GM19324 (cell line): ENCODE data around the gene MCTP1.

Experiments
- ATAC-seq: cut with Tn5 transposase; IDR thresholded peaks from one replicate; pipeline ENCODE4 v1.9.1; 2021; ENCODE audit warnings: mild to moderate bottlenecking, moderate library complexity; ENCODE audit not compliant: unreplicated experiment, low FRiP score

MCTP1 gene

GRCh38 chr5:94788527-94788926 lies 496.4 kb downstream of the MCTP1 start:
- no peak for ATAC-seq

GRCh38 chr5:94784536-94785505 lies 500.1 kb downstream of the MCTP1 start:
- no peak for ATAC-seq

- no peak for ATAC-seq
Measured at GRCh38 chr5:94782383-94782782, 502.5 kb downstream of the MCTP1 start.

GRCh38 chr5:94779684-94780083 lies 505.2 kb downstream of the MCTP1 start:
- no peak for ATAC-seq

- ATAC-seq: no peak
Measured at GRCh38 chr5:94778732-94779131, 506.2 kb downstream of the MCTP1 start.

- no peak for ATAC-seq
Measured at GRCh38 chr5:94778299-94778698, 506.6 kb downstream of the MCTP1 start.

GRCh38 chr5:94777056-94777880 lies 507.6 kb downstream of the MCTP1 start:
- no peak for ATAC-seq

GRCh38 chr5:94776167-94776566 lies 508.7 kb downstream of the MCTP1 start:
- ATAC-seq: no peak

GRCh38 chr5:94775088-94775487 lies 509.8 kb downstream of the MCTP1 start:
- no peak for ATAC-seq

- no peak for ATAC-seq
Measured at GRCh38 chr5:94771742-94772141, 513.2 kb downstream of the MCTP1 start.

- ATAC-seq: no peak
Measured at GRCh38 chr5:94769996-94770395, 514.9 kb downstream of the MCTP1 start.

GRCh38 chr5:94761786-94762185 lies 523.1 kb downstream of the MCTP1 start:
- no peak for ATAC-seq

- no peak for ATAC-seq
Measured at GRCh38 chr5:94761055-94761454, 523.8 kb downstream of the MCTP1 start.

GRCh38 chr5:94759961-94760360 lies 524.9 kb downstream of the MCTP1 start:
- no peak for ATAC-seq

- ATAC-seq: no peak
Measured at GRCh38 chr5:94759022-94759421, 525.9 kb downstream of the MCTP1 start.

- ATAC-seq: no peak
Measured at GRCh38 chr5:94754824-94755223, 530.1 kb downstream of the MCTP1 start.

GRCh38 chr5:94751460-94751859 lies 533.4 kb downstream of the MCTP1 start:
- no peak for ATAC-seq

- ATAC-seq: no peak
Measured at GRCh38 chr5:94750681-94751080, 534.2 kb downstream of the MCTP1 start.

- ATAC-seq: no peak
Measured at GRCh38 chr5:94749042-94749441, 535.9 kb downstream of the MCTP1 start.

- ATAC-seq: no peak
Measured at GRCh38 chr5:94748212-94748611, 536.7 kb downstream of the MCTP1 start.

GRCh38 chr5:94747371-94747770 lies 537.5 kb downstream of the MCTP1 start:
- ATAC-seq: no peak
